ENCODE results near the gene DYNC1I2. TPM values are rescaled to one million over a fixed set of nuclear protein-coding genes. Genes with fewer than 3 reads are reported as not detected.

The DYNC1I2 gene
- total RNA-seq: 49.7 and 55.1 TPM in 2 replicates

- Mint-ChIP-seq H3K9me3 (no peaks in the 10 kb centered on the region), H3K4me1 (peaks cover 13% of the 10 kb centered on the region), H3K36me3 (ENCODE audit: low read depth) (peaks cover 17% of the 10 kb centered on the region), H3K27me3 (peaks cover 15% of the 10 kb centered on the region), H3K4me3 (peak within 1 kb of the TSS; percentile 80), H3K27ac (peak within 1 kb of the TSS; percentile 47)
- DNase-seq: peak; percentile 92
- intact Hi-C loops (cut with micrococcal nuclease): loop anchor here (5.0 to 10.0 kb wide), 6 partner anchors 115 to 870 kb away; partner anchors contain the start of genes GORASP2, METAP1D, PDK1 and SLC25A12
Measured at GRCh38 chr2:171687287-171688128, at the start of gene DYNC1I2. Gene DYNC1I2, plus strand, starts transcription at chr2:171687469. Its CDS starts 2,687 bp downstream, at chr2:171690156.

GRCh38 chr2:171651667-171652415, 35.4 kb upstream of the DYNC1I2 start:
- Mint-ChIP-seq H3K4me3 (no peak overlapping the region), H3K27me3 (peaks cover 40% of the 10 kb centered on the region)

GRCh38 chr2:171652416-171652785, 34.9 kb upstream of the DYNC1I2 start:
- Mint-ChIP-seq H3K4me1 (no peaks in the 10 kb centered on the region), H3K27ac (no peak overlapping the region), H3K9me3 (peaks cover 18% of the 10 kb centered on the region), H3K4me3 (no peak overlapping the region), H3K36me3 (ENCODE audit: low read depth) (peaks cover 1% of the 10 kb centered on the region), H3K27me3 (peaks cover 45% of the 10 kb centered on the region)
- intact Hi-C loops (cut with micrococcal nuclease): no loop called here
- DNase-seq: no peak

More at GRCh38 chr2:171651667-171652415, 35.4 kb upstream of the DYNC1I2 start:
- peaks cover 1% of the 10 kb centered on the region for H3K36me3 Mint-ChIP-seq (ENCODE audit: low read depth)
- H3K27ac Mint-ChIP-seq: no peak overlapping the region
- intact Hi-C loops (cut with micrococcal nuclease): no loop called here
- DNase-seq: no peak
- H3K9me3 Mint-ChIP-seq: peaks cover 18% of the 10 kb centered on the region
- H3K4me1 Mint-ChIP-seq: no peaks in the 10 kb centered on the region

- H3K27ac Mint-ChIP-seq: no peak overlapping the region
- H3K36me3 Mint-ChIP-seq (ENCODE audit: low read depth): no peaks in the 10 kb centered on the region
- H3K27me3 Mint-ChIP-seq: peaks cover 32% of the 10 kb centered on the region
- intact Hi-C loops (cut with micrococcal nuclease): no loop called here
- no peak for DNase-seq
- peaks cover 4% of the 10 kb centered on the region for H3K9me3 Mint-ChIP-seq
- H3K4me3 Mint-ChIP-seq: no peak overlapping the region
- H3K4me1 Mint-ChIP-seq: no peaks in the 10 kb centered on the region
Measured at GRCh38 chr2:171655586-171655985, 31.7 kb upstream of the DYNC1I2 start.

- intact Hi-C loops (cut with micrococcal nuclease): no loop called here
Measured at GRCh38 chr2:171667041-171667440, 20.2 kb upstream of the DYNC1I2 start.

GRCh38 chr2:171668183-171668582, 19.1 kb upstream of the DYNC1I2 start:
- H3K36me3 Mint-ChIP-seq (ENCODE audit: low read depth): no peaks in the 10 kb centered on the region
- no peaks in the 10 kb centered on the region for H3K4me1 Mint-ChIP-seq
- intact Hi-C loops (cut with micrococcal nuclease): no loop called here
- no peak overlapping the region for H3K27ac Mint-ChIP-seq
- no peak for DNase-seq
- peaks cover 55% of the 10 kb centered on the region for H3K27me3 Mint-ChIP-seq
- H3K9me3 Mint-ChIP-seq: no peaks in the 10 kb centered on the region
- no peak overlapping the region for H3K4me3 Mint-ChIP-seq

More at GRCh38 chr2:171667041-171667440, 20.2 kb upstream of the DYNC1I2 start:
- no peak for DNase-seq
- H3K4me1 Mint-ChIP-seq: no peaks in the 10 kb centered on the region
- no peaks in the 10 kb centered on the region for H3K36me3 Mint-ChIP-seq (ENCODE audit: low read depth)
- no peak overlapping the region for H3K27ac Mint-ChIP-seq
- H3K27me3 Mint-ChIP-seq: peaks cover 51% of the 10 kb centered on the region
- H3K9me3 Mint-ChIP-seq: no peaks in the 10 kb centered on the region
- H3K4me3 Mint-ChIP-seq: no peak overlapping the region

- no peak for DNase-seq
- Mint-ChIP-seq H3K9me3 (no peaks in the 10 kb centered on the region), H3K4me3 (no peak overlapping the region), H3K4me1 (no peaks in the 10 kb centered on the region), H3K27ac (no peak overlapping the region), H3K36me3 (ENCODE audit: low read depth) (no peaks in the 10 kb centered on the region), H3K27me3 (peaks cover 54% of the 10 kb centered on the region)
- intact Hi-C loops (cut with micrococcal nuclease): no loop called here
Measured at GRCh38 chr2:171669121-171669520, 18.1 kb upstream of the DYNC1I2 start.

GRCh38 chr2:171670655-171671054, 16.6 kb upstream of the DYNC1I2 start:
- DNase-seq: no peak
- no peak overlapping the region for H3K4me3 Mint-ChIP-seq
- no peak overlapping the region for H3K27ac Mint-ChIP-seq
- no peaks in the 10 kb centered on the region for H3K4me1 Mint-ChIP-seq
- no peaks in the 10 kb centered on the region for H3K36me3 Mint-ChIP-seq (ENCODE audit: low read depth)
- no peaks in the 10 kb centered on the region for H3K9me3 Mint-ChIP-seq
- intact Hi-C loops (cut with micrococcal nuclease): no loop called here
- peaks cover 54% of the 10 kb centered on the region for H3K27me3 Mint-ChIP-seq

GRCh38 chr2:171671867-171672266, 15.4 kb upstream of the DYNC1I2 start:
- Mint-ChIP-seq H3K9me3 (no peaks in the 10 kb centered on the region), H3K27me3 (peaks cover 55% of the 10 kb centered on the region), H3K4me1 (no peaks in the 10 kb centered on the region), H3K4me3 (no peak overlapping the region), H3K36me3 (ENCODE audit: low read depth) (no peaks in the 10 kb centered on the region), H3K27ac (no peak overlapping the region)
- intact Hi-C loops (cut with micrococcal nuclease): no loop called here
- DNase-seq: no peak

- intact Hi-C loops (cut with micrococcal nuclease): no loop called here
- Mint-ChIP-seq H3K4me3 (no peak overlapping the region), H3K27ac (no peak overlapping the region), H3K27me3 (peaks cover 47% of the 10 kb centered on the region), H3K9me3 (no peaks in the 10 kb centered on the region), H3K4me1 (no peaks in the 10 kb centered on the region), H3K36me3 (ENCODE audit: low read depth) (no peaks in the 10 kb centered on the region)
- DNase-seq: no peak
Measured at GRCh38 chr2:171673905-171674304, 13.4 kb upstream of the DYNC1I2 start.

- no peaks in the 10 kb centered on the region for H3K4me1 Mint-ChIP-seq
- H3K27me3 Mint-ChIP-seq: peaks cover 37% of the 10 kb centered on the region
- intact Hi-C loops (cut with micrococcal nuclease): no loop called here
- H3K36me3 Mint-ChIP-seq (ENCODE audit: low read depth): no peaks in the 10 kb centered on the region
- no peaks in the 10 kb centered on the region for H3K9me3 Mint-ChIP-seq
- no peak overlapping the region for H3K4me3 Mint-ChIP-seq
- H3K27ac Mint-ChIP-seq: no peak overlapping the region
- no peak for DNase-seq
Measured at GRCh38 chr2:171675810-171676345, 11.4 kb upstream of the DYNC1I2 start.

GRCh38 chr2:171678619-171679018, 8.7 kb upstream of the DYNC1I2 start:
- H3K27me3 Mint-ChIP-seq: peaks cover 30% of the 10 kb centered on the region
- H3K36me3 Mint-ChIP-seq (ENCODE audit: low read depth): no peaks in the 10 kb centered on the region
- no peak overlapping the region for H3K4me3 Mint-ChIP-seq
- H3K9me3 Mint-ChIP-seq: no peaks in the 10 kb centered on the region
- no peak for DNase-seq
- intact Hi-C loops (cut with micrococcal nuclease): no loop called here
- H3K4me1 Mint-ChIP-seq: no peaks in the 10 kb centered on the region
- no peak overlapping the region for H3K27ac Mint-ChIP-seq

- Mint-ChIP-seq H3K36me3 (ENCODE audit: low read depth) (peaks cover 22% of the 10 kb centered on the region), H3K9me3 (no peaks in the 10 kb centered on the region), H3K27me3 (peaks cover 10% of the 10 kb centered on the region), H3K4me1 (peaks cover 13% of the 10 kb centered on the region), H3K4me3 (peak overlapping the region; percentile 80), H3K27ac (peak overlapping the region; percentile 47)
- intact Hi-C loops (cut with micrococcal nuclease): loop anchor here (5.0 to 10.0 kb wide), 6 partner anchors 116 to 869 kb away; partner anchors contain the start of genes GORASP2, METAP1D, PDK1 and SLC25A12
- no peak for DNase-seq
Measured at GRCh38 chr2:171688129-171688465, 828 bp downstream of the DYNC1I2 start.

GRCh38 chr2:171692331-171692730, 5.1 kb downstream of the DYNC1I2 start:
- DNase-seq: no peak
- Mint-ChIP-seq H3K27me3 (no peaks in the 10 kb centered on the region), H3K36me3 (ENCODE audit: low read depth) (peaks cover 45% of the 10 kb centered on the region), H3K9me3 (no peaks in the 10 kb centered on the region), H3K4me1 (peaks cover 9% of the 10 kb centered on the region), H3K4me3 (no peak overlapping the region), H3K27ac (no peak overlapping the region)
- intact Hi-C loops (cut with micrococcal nuclease): no loop called here
